EL (cell line): Measurements from ENCODE around the gene EP400.

Experiments
- DNase-seq: peaks from one replicate; pipeline ENCODE4 v3.0.0-alpha.2; 2016

The EP400 gene

DNA sequence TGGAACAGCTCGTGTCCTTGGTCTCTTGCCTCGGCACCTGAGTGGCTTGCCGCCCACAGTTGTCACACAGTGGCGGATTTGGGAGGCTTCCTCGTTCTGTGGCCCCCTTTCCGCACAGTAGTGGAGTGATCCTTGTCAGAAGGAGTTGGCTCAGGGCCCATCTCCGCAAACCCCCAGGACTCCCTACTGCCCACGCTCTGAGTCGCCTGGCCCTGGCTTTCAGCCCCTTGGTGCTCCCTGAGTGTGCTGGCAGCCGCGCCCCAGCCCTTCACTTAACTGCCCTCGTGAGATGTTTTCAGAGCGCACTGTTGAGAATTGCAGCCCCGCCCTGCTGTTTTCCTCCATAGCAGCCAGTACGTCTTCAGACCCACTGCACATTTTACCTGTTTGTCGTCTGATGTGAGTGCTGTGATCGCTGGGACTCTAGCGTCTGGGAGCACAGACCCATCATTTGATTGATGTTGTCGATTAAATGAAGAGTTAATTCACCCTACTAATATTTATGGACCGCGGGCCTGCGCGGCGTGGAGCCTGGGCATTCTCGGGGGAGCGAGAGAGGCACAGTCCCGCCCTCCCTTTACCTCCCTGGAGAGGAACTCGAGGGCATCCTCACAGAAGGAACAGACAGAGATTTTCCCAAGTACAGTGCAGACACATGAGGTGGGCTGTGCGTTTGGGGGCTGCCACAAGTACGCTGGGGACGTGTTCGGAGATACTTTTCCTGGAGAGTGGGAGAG, 102.6 kb downstream of the EP400 start:
- no peak for DNase-seq

DNA sequence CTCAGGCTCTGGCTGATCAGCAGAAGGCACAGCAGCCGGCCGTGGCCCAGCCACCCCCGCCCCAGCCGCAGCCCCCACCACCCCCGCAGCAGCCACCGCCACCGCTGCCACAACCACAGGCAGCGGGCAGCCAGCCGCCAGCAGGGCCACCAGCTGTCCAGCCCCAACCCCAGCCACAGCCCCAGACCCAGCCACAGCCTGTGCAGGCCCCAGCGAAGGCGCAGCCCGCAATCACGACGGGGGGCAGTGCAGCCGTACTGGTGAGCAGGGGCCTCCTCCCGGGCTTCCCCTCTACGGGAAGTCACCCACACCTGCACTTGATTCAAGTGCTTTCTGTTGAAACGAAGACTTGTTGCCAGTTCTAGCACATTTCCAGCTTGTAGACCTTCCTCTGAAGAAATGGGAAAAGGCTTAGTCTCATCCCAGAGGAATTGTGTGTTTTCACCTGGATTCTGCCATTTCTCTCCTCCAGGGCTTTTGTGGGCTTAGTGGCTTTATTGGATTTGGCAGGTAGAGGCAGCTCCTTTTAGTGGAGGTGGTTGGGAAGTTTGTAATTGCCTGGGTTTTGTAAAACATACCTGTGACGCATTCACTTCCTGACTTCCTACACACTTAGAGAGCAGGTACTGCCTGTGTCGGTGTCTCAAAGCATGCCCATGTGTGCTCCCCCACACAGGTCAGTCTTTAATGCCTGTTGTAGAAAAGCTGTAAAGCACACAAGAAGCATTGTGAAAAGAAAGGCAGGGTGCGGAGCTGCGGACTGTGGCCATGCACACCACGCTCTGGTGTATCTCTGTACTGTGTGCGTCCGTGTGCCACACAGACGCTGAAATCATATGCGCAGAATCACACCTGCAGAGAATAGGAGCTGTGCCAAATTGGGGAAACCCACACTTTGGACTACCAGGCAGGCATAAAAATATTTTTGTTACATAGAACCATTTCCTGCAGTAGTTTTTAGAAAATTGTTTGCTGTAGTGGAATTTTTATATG, 103.9 kb downstream of the EP400 start:
- no peak for DNase-seq

DNA sequence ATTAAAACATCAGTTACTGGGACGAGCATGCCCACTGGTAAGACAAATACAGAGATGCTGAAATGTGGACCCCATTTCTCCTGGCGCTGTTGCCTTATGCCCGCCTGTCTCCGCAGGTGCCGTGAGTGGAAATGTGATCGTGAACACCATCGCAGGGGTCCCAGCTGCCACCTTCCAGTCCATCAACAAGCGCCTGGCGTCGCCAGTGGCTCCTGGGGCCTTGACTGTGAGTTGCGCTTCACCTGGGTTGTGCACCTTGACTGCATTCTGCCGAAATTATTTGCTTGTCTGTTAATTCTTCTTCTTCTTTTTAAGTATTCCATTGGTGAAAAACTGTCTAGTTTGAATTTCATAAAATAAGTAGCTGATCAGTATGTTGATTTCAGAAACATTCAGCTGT, 105.2 kb downstream of the EP400 start:
- no peak for DNase-seq

DNA sequence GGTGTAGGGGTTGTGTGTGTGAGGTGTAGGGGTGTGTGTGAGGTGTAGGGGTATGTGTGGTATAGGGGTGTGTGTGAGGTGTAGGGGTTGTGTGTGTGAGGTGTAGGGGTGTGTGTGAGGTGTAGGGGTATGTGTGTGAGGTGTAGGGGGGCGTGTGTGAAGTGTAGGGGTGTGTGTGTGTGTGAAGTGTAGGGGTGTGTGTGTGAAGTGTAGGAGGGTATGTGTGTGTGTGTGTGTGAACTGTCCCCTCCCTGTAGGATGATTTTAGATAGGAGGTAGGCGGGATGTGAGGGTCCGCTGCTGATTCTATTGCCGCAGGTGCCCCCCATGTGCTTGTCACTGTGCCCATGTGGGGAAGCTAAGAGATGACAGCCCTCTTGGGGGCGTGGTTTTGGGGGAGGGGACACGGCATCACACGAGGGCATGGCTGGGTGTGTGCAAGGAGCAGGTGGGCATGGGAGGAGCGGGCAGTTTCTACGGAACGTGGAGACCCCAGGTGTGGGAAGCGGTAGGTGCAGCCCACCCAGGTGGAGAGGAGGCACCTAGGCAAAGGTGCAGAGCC, 105.9 kb downstream of the EP400 start:
- DNase-seq: no peak

DNA sequence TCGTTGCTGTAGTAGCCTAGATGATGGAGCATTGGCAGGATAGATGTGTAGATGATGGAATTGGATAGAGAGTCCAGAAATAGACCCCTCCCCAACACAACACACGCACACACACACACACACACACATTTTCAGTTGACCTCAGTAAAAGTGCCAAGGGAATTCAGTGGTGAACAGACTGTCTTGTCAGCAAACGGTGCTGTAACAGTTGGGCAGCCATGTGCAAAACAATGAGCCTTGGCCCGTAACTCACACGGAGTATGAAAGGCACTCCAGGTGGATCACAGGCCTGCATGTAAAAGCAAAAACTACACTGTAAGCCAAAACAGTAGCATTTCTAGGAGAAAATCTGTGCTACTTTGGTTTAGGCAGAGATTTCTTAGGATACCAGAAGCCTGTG, 106.6 kb downstream of the EP400 start:
- no peak for DNase-seq

DNA sequence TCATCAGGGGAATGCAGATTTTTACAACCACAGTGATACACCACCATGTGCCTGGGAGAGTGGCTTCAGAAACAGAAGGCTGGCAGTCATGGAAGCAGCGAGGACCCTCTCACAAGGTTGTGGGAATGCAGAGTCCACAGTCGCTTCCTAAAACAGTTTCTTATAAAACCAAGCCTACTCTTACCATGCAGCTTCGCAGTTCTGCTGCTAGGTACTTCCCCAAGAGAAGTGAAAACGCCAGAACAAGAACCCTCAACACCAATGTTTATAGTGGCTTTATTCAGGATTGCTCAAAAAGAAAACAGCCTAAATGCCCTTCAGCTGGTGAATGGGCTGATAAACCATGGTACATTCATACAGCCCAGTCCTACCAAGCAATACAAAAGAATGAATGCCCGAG, 107.2 kb downstream of the EP400 start:
- no peak for DNase-seq

DNA sequence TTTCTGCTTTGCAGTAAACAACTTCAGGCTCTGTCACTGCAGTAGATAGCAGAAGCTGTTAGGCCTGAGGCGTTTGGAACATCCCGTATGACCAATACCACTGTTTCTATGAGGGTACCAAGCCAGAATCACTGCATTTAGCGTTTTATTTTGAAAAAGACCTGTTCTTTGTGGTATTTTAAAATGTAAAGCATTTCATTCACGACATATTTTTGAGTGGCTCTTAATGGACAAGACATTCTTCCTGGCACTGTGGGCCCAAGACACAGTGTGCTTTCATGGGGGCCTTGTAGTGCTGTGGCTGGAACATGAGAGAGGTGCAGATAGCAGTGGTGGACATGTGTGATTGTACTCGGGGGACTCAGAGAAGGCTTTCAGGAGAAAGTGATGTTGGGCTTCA, 107.9 kb downstream of the EP400 start:
- no peak for DNase-seq

DNA sequence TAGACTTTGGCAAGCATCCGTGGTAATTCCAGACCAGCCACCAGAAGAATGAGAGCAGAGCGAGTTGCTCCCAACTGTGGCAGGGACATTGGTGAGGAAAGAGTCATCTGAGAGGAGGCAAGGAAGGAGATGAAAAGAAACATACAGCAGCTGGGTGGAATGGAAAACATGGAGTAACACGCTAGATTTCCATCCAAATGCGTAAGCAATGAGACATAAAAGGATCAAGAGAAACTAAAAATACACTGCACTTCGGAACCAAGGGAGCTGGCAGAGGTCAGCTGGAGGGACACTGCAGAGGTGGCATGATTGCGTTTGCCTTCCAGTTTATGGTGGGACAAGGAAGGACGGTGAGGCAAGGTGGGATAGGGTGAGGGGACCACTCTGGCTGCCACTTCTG, 111.5 kb downstream of the EP400 start:
- no peak for DNase-seq

DNA sequence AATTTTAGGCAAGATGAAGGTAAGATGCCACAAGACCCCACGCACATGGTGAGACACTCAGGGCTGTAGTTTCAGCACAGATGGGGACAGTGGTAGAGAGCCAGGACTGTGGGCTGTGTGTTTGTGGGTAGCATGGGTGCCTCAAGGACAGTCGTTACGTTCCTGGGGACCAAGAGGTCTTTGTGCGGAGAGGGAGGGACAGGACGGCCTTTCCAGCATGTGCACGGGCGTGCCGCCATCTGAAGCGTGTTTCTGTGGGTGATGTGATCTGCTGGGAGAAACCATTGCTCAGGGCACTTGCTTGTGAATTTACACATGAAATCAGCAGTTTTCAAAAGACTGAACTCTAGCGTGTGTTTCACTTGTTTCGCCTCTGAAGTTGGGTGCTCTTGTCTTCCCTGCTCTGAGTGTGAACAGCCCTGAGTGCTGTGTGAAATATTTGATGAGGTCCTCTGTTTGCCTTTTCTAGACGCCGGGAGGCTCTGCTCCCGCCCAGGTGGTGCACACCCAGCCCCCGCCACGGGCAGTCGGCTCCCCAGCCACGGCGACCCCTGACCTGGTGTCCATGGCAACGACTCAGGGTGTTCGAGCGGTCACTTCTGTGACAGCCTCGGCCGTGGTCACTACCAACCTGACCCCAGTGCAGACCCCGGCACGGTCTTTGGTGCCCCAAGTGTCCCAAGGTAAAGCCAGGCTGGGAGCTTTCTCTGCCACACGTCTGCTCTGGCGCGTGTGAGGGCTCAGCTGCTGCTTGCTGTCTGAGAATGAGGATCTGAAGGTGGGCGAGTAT, 112.1 kb downstream of the EP400 start:
- DNase-seq: no peak

DNA sequence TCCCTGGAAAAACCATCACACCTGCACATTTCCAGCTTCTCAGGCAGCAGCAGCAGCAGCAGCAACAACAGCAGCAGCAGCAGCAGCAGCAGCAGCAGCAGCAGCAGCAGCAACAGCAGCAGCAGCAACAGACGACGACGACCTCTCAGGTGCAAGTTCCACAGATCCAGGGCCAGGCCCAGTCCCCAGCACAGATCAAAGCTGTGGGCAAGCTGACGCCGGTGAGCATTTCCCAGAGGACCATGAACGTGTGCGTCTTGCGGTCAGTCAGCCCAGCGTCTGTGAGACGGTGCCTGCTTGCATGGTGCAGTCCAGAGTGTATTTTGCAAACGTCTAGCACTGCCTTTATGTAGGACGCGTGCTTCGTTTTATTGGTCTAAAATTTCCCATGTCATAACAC, 112.7 kb downstream of the EP400 start:
- DNase-seq: no peak

DNA sequence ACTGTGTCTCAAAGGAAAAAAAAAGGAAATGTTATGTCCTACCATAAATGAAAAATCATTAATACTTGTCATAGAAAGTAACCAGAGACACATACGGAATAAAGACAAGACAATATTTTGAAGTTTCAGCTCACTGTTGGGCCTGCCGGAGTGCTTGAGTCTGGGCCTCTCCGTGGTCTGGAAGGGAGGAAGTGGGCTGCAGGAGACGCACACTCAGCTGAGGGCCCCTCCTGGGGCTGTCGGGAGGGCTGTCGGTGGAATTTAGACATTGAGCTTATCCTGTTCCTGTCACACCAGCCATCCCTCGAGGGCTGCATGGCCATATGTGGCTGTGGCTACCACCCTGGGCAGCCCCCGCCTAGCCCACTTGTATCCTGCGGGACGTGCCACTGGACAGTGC, 113.7 kb downstream of the EP400 start:
- DNase-seq: no peak

DNA sequence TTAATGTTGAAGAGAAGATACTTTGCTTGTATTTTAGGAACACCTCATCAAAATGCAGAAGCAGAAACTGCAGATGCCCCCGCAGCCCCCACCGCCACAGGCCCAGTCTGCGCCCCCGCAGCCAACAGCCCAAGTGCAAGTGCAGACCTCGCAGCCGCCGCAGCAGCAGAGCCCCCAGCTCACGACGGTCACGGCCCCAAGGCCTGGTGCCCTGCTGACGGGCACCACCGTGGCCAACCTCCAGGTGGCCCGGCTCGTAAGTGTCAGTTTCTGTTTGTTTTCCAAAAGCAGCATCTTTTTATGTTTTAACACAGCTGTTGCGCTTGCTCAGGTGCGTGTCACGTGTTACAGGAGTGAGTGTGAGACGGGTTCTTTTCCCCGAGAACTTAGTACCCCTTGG, 114.9 kb downstream of the EP400 start:
- no peak for DNase-seq

DNA sequence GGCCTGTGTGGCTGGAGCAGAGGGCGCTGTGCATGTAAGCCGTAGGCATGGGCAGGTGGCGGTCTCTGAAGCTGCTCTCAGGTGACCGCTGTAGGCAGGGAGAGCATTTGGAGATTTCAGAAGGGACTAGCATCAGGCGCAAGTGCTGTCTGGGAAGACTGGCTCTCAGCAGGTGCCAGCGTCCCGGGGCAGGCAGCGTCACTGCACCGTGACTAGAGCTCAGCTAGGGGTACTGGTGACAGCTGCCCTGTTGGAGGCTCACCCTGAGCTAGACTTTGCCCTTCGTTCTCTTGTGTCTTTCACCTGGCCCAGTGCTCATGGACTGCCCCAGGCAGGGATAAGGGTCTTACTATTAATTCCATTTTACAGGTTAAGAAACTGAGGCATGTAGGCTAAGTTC, 115.5 kb downstream of the EP400 start:
- DNase-seq: no peak

DNA sequence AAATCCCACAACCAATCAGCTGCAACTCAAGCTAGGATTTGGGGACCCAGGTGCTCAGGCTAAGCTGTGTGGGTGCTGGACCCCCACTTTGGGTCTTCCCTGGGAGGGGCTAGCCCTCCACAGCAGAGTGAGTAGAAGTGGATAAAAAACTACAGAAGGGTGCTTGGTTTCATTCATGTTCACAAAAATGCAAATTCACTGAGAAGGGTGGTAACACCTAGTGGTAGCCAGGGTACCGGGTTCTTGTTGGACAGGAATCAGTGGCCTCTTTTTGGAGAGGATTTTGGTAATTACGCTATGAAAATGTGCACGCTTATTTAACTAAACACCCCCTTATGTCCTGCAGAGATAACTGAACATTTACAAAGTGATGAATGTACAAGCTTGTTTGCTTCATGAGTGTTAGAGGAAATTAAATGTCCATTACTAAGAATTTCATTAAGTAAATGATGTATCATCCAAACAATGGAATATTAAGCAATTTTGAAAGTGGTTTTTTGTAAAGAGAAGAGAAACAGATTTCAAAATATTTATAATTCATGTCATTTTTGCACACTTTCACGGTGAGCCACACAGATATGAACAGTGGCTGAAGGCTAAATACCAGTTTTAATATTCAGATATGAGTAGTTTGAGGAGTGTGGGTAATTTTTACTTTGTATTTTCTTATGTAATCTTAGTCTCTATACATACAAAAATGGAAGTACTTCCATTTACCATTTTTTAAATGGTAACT, 116.0 kb downstream of the EP400 start:
- DNase-seq: no peak

DNA sequence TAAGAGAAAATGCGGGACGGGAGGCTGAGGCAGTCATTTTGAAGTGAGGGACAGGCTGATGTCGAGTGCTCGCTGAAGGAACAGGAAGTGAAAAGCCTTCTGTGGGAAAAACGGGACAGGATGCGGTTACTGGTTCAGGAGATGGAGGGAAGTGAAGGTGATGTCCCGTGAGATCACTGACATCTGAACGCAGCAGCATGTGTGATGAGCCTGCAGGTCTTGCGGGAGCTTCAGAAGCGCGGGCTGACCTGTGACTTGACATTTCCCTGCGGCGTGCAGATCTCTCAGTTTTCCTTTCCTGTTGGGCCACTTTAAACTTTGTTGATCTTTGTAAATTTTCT, 116.6 kb downstream of the EP400 start:
- no peak for DNase-seq

DNA sequence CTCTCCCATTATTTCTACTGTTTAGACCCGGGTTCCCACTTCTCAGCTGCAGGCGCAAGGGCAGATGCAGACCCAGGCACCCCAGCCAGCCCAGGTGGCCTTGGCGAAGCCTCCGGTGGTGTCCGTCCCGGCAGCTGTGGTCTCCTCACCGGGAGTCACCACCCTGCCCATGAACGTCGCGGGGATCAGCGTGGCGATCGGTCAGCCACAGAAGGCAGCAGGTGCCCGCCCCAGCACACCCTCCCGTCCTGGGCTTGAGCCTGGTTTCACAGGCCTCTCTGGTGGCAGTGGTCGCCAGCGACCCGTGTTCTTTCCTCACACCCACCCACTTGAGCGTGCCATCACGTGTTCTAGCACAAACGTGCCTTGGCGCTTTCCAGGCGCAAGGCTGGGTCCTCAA, 117.0 kb downstream of the EP400 start:
- DNase-seq: no peak

DNA sequence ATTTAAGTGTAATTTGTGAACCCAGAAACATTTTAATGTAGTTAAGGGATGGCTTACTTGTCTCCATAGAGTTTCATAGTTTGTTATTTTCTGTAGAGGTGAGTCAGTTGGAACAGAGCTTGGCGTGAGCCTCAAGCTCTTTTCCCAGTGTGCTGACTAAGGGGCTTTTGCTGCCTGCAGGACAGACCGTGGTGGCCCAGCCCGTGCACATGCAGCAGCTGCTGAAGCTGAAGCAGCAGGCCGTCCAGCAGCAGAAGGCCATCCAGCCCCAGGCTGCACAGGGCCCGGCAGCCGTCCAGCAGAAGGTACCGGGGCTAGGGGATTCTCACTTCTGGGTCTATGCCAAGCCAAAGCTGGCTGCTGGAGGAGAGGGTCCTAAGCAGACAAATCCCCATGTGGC, 117.4 kb downstream of the EP400 start:
- no peak for DNase-seq

DNA sequence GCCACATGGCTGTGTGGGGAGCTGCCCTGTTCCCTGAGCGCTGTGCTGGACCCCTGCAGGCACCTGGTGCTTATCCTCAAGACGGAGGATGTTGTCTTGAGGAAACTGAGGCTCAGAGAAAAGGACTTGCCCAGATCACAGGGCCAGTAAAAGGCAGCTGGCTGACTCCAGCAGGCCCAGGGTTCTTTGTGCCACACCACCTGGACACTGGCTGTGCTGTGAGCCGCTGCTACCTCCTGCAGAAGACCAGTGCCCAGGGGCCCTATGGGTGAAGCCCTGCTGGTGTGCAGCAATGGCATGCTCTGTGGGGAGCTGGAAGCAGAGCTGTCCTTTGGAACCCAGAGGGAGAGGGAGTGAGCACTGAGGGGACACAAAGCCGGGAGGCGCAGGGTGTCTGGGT, 118.5 kb downstream of the EP400 start:
- no peak for DNase-seq

DNA sequence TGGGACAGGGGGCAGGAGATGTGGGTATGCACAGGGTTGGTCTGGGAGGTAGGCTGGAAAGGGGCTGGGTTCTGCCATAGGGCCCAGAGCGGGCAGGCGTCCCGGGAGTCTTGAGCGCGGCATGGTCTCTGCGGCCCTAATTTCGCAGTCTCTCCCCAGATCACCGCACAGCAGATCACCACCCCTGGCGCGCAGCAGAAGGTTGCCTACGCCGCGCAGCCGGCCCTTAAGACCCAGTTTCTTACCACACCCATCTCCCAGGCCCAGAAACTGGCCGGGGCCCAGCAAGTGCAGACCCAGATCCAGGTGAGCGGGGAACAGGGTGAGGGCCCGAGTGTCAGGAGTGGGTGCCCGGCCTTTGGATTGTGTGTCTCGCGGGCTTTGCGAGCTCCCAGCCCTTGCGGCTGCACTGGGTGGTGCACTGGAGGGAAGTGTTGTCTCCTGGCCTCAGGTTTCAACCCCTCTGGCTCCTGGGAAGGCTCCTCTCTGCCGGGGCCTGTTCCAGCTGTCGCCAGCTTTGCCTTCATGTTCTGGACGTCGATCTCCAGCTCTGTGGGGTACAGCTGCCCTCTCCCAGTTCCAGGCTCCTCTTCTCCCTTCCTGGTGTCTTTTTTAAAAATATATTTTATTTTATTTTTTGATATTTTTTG, 119.7 kb downstream of the EP400 start:
- no peak for DNase-seq

DNA sequence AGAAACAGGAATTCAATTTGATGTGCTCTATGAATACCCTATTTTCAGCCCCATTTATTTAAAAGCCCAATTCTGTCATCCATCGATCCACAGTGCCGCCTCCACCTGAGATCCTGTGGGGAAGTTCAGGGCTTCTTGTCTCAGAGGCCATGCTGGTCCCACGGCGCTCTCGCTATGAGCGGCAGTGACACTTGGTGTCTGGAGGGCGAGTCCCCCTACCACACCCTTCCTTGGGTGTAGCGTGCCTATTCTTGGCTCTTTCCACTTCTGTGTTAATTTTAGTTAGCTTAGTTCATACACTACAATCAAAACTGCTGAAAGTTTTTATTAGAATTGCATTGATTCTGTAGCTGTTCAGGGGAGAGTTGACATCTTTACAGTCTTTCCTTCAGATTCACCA, 120.6 kb downstream of the EP400 start:
- no peak for DNase-seq

DNA sequence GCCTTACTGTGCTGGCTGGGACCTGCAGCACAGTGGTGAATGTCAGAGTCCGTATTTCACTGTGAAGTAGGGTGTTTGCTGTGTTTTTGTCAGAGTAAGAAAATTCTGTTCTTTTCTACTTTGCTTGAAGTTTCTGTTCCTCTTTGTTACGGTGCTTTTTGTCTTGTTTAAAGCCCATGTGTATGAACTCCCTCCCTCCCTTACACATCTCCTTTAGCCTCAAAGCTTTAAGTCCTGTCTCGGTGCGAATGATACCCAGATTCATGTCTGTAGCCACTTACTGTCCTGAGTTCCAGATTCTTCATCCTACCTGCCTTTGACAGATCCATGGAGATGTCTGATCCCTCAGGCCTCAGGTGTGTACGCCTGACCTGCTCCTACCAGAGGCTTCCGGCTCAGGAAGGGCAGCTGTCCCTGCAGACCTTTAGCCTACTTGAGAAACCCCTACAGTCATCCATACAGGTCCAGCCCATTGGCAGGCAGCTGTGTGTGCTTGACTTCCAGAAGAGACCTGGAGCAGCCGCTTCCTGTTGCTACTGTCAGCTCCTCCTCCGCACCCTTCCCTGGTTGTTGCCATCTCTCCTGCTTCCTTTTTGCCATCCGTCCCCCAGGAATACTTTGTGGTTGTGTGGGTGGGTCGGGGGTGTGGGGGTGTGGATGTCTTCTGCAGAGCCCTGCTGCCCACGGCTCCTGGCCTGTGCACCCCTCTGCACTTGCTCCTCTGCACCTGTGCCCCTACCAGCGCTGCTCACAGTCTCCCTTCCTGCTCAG, 121.5 kb downstream of the EP400 start:
- no peak for DNase-seq
